Esophagus squamous epithelium (tissue), 5 donors: Measurements from ENCODE around the gene SLC7A6. TPM values are rescaled to one million over a fixed set of nuclear protein-coding genes. Genes with fewer than 3 reads are reported as not detected.

Source experiments
- DNase-seq: peaks from one replicate; lab custom pipeline; 2025; lab: John Stamatoyannopoulos, UW
- H3K27ac ChIP-seq, 4 donors: fragments of 200-600 bp; sonication (generic); one replicate each; pipeline ENCODE4 v1.5.1; 2016 to 2019; ENCODE audit warnings: mild to moderate bottlenecking in 1 of 4
- H3K27me3 ChIP-seq, 4 donors: fragments of 200-600 bp; sonication (generic); 1 replicate in 3 of 4; 2 replicates in 1 of 4; pipeline versions ENCODE4 v1.5.1 to v1.6.0; 2017 to 2021; ENCODE audit warnings: antibody characterized with exemption in 1 of 4
- H3K36me3 ChIP-seq, 3 donors: fragments of 200-600 bp; sonication (generic); one replicate each; pipeline ENCODE4 v1.5.1; 2016 to 2019
- H3K4me1 ChIP-seq, 3 donors: fragments of 200-600 bp; sonication (generic); one replicate each; pipeline ENCODE4 v1.5.1; 2017 to 2019
- H3K4me3 ChIP-seq, 4 donors: fragments of 200-600 bp; sonication (generic); 1 replicate in 3 of 4; 2 replicates in 1 of 4; pipeline ENCODE4 v1.5.1; 2016 to 2019; ENCODE audit warnings: mild to moderate bottlenecking in 2 of 4, moderate library complexity in 1 of 4
- H3K9me3 ChIP-seq, 3 donors: fragments of 200-600 bp; sonication (generic); one replicate each; pipeline ENCODE4 v1.5.1; 2016 to 2019
- POLR2A ChIP-seq, 4 donors: fragments of 450-650 bp; IDR thresholded peaks; one replicate each; pipeline ENCODE4 v1.6.1; 2017; ENCODE audit warnings: antibody characterized with exemption in 4 of 4, mild to moderate bottlenecking in 4 of 4, moderate library complexity in 3 of 4
- WGBS, 2 donors: methylation state at CpG; one replicate each; pipeline ENCODE4 v1.1.5; 2018; 5-methylcytosine and 5-hydroxymethylcytosine counted together
- intact Hi-C: fragments of 100-400 bp; cut with DNase I; formaldehyde crosslinking; loops from one replicate; pipeline ENCODE4 v1.15.0; 2022
- total RNA-seq, 4 donors: library from RNA; depleted of rRNA; stranded (reverse); fragments of >200 nt; gene quantifications; one replicate each; pipeline ENCODE4 v1.1.0, GENCODE V29; 2016
- TF ChIP-seq, protein P1 (sequence below), 6 experiments: fragments of 450-650 bp in 4 of 6; fragments of 200-600 bp in 2 of 6; sonication (generic) in 2 of 6; IDR thresholded peaks; one replicate each; pipeline ENCODE4 v1.5.1; 2016 to 2019; ENCODE audit warnings: antibody characterized with exemption in 6 of 6, mild to moderate bottlenecking in 4 of 6, moderate library complexity in 4 of 6
- donor health status: DM: yes; HTN: yes; CAD: no.

Gene SLC7A6
- total RNA-seq, 4 donors from 2014 or later = 5.7 to 28.2 (median 7.9) TPM

DNA sequence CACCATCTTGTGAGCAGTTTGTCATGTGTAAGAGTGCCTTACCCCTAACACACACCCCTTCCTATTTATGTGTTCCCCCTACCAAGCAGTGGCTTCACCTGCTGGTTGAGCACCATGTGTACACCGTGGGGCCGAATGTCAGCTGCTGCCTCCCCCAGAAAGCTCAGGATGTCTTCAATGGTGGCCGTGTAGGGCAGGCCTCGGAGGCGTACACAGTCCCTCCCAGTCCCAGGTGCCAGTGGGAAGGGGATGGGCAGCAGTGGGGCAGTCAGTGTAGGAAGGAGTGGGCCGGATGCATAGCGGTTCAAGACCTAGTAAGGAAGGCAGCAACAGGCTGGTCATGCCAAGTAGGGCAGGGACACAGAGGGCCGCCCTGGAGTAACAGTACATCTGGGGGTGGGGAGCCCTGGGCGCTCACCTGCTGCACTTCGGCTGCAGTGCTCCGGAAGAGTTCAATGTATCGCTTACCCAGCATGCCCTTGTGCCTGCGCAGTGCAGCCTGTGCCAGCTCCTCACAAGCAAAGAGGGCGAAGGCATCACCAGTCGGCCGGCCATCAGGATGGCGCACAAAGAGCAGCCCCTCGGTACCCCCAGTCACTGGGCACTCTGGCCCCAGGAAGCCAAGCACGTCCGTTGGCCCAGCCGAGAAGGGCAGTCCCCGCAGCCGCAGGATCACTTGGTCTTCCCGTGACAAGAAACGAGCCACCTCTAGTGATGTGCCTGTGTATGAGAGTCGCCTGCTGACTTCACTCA lies 32.8 kb upstream of the SLC7A6 start:
- intact Hi-C loops = loop anchor here (10.0 kb wide), 1 partner anchor 147 kb away; the partner anchor contains the start of gene NFATC3
- Histone ChIP-seq H3K4me1 (peaks cover 4 to 73% (median 6%) of the 10 kb centered on the region in 3 donors), H3K4me3 (no peak overlapping the region), H3K9me3 (no peaks in the 10 kb centered on the region), H3K36me3 (peaks cover 18 to 68% (median 23%) of the 10 kb centered on the region in 3 donors), H3K27ac (no peak overlapping the region), H3K27me3 (no peaks in the 10 kb centered on the region)
- no peak for DNase-seq
- 80 to 84% methylated on average over 1 to 10 of the region's 26 CpGs for WGBS, 2 donors
- TF ChIP-seq, protein P1, sequence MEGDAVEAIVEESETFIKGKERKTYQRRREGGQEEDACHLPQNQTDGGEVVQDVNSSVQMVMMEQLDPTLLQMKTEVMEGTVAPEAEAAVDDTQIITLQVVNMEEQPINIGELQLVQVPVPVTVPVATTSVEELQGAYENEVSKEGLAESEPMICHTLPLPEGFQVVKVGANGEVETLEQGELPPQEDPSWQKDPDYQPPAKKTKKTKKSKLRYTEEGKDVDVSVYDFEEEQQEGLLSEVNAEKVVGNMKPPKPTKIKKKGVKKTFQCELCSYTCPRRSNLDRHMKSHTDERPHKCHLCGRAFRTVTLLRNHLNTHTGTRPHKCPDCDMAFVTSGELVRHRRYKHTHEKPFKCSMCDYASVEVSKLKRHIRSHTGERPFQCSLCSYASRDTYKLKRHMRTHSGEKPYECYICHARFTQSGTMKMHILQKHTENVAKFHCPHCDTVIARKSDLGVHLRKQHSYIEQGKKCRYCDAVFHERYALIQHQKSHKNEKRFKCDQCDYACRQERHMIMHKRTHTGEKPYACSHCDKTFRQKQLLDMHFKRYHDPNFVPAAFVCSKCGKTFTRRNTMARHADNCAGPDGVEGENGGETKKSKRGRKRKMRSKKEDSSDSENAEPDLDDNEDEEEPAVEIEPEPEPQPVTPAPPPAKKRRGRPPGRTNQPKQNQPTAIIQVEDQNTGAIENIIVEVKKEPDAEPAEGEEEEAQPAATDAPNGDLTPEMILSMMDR (IDR thresholded peaks at IDR 0.05) = no peak
- TF ChIP-seq POLR2A (IDR thresholded peaks at IDR 0.05) = no peak

DNA sequence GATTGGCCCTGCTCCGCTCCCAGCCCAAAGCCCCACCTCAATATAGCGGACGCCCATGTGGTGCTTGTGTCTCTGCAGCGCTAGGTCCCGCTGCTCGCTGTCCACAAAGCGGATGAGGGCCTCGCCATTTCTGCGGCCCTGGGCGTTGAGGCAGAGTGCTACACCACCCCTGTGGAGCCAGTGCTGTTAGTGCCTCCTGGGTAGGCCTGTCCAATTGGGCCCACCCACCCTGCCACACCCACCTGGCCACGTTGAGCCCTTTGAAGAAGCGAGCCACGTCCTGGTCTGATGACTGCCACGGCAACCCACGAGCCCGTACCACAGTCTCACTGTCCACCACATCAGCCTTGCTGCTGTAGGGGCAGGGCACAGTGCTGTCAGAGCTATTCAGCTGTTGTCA lies 32.0 kb upstream of the SLC7A6 start:
- Histone ChIP-seq H3K36me3 (peaks cover 18 to 61% (median 23%) of the 10 kb centered on the region in 3 donors), H3K4me1 (peaks cover 8 to 78% (median 10%) of the 10 kb centered on the region in 3 donors), H3K27ac (peak overlapping the region in 3 of 4 donors; percentile 39 to 98 (median 94)), H3K27me3 (no peaks in the 10 kb centered on the region), H3K4me3 (no peak overlapping the region), H3K9me3 (no peaks in the 10 kb centered on the region)
- intact Hi-C loops = loop anchor here (10.0 kb wide), 1 partner anchor 148 kb away; the partner anchor contains the start of gene NFATC3
- WGBS, 2 donors = no CpG with 5 or more reads among the region's 16 CpGs
- TF ChIP-seq, protein P1 (IDR thresholded peaks at IDR 0.05) = no peak
- no peak for TF ChIP-seq POLR2A (IDR thresholded peaks at IDR 0.05)
- DNase-seq = no peak

DNA sequence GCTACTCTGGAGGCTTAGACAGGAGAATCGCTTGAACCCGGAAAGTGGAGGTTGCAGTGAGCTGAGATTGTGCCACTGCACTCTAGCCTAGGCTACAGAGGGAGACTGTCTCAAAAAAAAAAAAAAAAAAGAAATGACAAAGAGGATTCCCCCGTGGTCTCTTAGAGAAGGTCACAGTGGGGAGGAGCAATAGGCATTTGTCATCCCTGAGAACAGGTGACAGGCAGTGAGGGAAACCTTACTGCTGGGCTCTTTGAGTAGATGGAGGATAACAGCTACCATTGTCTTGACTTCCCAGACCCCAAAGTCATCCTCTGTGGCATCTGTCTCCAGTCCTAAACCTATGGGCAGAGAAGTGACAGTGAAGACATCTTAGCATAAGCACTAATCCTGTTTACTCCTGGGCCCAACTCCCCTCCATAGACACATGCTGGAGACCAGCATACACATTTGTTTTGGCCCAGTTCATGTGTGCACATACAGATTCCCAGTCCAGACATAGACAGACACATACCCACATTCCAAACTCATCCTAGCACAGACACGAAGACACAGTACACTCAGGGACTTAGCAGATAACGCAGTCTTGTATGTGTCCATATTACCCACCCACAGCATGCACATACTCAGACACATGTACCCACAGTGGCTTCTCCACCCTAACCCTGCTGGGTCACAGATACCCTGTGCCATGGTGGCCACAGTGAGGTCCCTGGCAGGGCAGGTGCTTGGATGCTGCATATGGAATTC lies 31.1 kb upstream of the SLC7A6 start:
- WGBS, 2 donors = 72 to 78% methylated on average over 3 to 4 of the region's 5 CpGs
- intact Hi-C loops = loop anchor here (10.0 kb wide), 1 partner anchor 148 kb away; the partner anchor contains the start of gene NFATC3
- no peaks in the 10 kb centered on the region for H3K27me3 ChIP-seq
- peaks cover 18 to 52% (median 19%) of the 10 kb centered on the region in 3 donors for H3K36me3 ChIP-seq
- no peak for DNase-seq
- peaks cover 12 to 76% (median 12%) of the 10 kb centered on the region in 3 donors for H3K4me1 ChIP-seq
- H3K9me3 ChIP-seq = no peaks in the 10 kb centered on the region
- H3K4me3 ChIP-seq = peak overlapping the region; percentile 62 to 76 (median 70)
- TF ChIP-seq, protein P1 (IDR thresholded peaks at IDR 0.05) = no peak
- no peak for TF ChIP-seq POLR2A (IDR thresholded peaks at IDR 0.05)
- peak overlapping the region; percentile 89 to 98 (median 94) for H3K27ac ChIP-seq

DNA sequence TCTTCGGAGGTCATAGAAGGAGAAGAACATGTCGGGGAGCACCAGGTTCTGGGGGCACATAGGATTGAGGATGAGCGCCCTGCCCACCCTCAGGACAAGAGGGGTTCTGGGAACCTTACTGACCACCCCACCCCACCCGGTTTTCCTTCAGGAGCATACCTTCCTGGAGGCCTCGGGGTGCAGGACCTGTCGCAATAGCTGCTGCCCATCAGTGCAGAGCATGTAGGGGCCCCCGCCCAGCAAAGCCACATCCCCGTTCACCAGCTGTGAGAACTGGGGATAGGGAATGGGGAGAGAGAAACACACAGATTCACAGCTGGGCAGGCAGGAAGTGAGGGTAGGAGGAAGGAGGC lies 30.5 kb upstream of the SLC7A6 start:
- peaks cover 14 to 76% (median 16%) of the 10 kb centered on the region in 3 donors for H3K4me1 ChIP-seq
- H3K4me3 ChIP-seq = peak overlapping the region; percentile 62 to 76 (median 70)
- no peak for TF ChIP-seq POLR2A (IDR thresholded peaks at IDR 0.05)
- TF ChIP-seq, protein P1 (IDR thresholded peaks at IDR 0.05) = no peak
- no peak for DNase-seq
- intact Hi-C loops = loop anchor here (10.0 kb wide), 1 partner anchor 149 kb away; the partner anchor contains the start of gene NFATC3
- H3K9me3 ChIP-seq = no peaks in the 10 kb centered on the region
- peaks cover 18 to 46% (median 19%) of the 10 kb centered on the region in 3 donors for H3K36me3 ChIP-seq
- 42 to 51% methylated on average over 3 of the region's 8 CpGs for WGBS, 2 donors
- no peaks in the 10 kb centered on the region for H3K27me3 ChIP-seq
- peak overlapping the region; percentile 89 to 98 (median 94) for H3K27ac ChIP-seq
